ENCODE data around the gene CPTP.

GRCh38 chr1:1354271-1355247 is 30.0 kb downstream of the CPTP start:
- TF ChIP-seq CTCF (IDR thresholded peaks at IDR 0.05; ENCODE audit: low read depth, low read length) (no peak), POLR2A (IDR thresholded peaks at IDR 0.05; ENCODE audit: extremely low read depth, insufficient read length) (no peak), MAX (IDR thresholded peaks at IDR 0.05; ENCODE audit: low read depth, low read length) (no peak), MYC (IDR thresholded peaks at IDR 0.05; ENCODE audit: low read depth, low read length) (no peak)
